Motor neuron (in vitro differentiated cells): Measurements from ENCODE around the gene MCC. TPM values are rescaled to one million over a fixed set of nuclear protein-coding genes. Genes with fewer than 3 reads are reported as not detected.
"Not testable (repeated sequence)": the region's sequence is repeated elsewhere in the genome, so short reads cannot be mapped to it uniquely, and the experiment has no call there.

ENCODE experiments used
- ATAC-seq, 8 experiments: fragments of 200-7000 bp; cut with Tn5 transposase; replicated peaks in 6 of 8; 2 replicates each; pipeline ENCODE4 v1.8.0; 2021; ENCODE audit warnings: mild to moderate bottlenecking in 8 of 8, moderate library complexity in 8 of 8
- H3K27ac ChIP-seq, 2 donors: fragments of 250-450 bp; sonication (Bioruptor Pico); 2 replicates each; pipeline ENCODE4 v1.9.0; 2021; ENCODE audit warnings: antibody characterized with exemption in 2 of 2, mild to moderate bottlenecking in 2 of 2, moderate library complexity in 1 of 2
- H3K4me1 ChIP-seq, 2 donors: fragments of 250-450 bp; sonication (Bioruptor Pico); replicated peaks in 1 of 2; 2 replicates each; pipeline ENCODE4 v1.6.1; 2021; ENCODE audit warnings: antibody characterized with exemption in 2 of 2, mild to moderate bottlenecking in 2 of 2, moderate library complexity in 1 of 2
- H3K4me3 ChIP-seq, 5 donors: fragments of 250-450 bp; sonication (Bioruptor Pico); 2 replicates each; pipeline ENCODE4 v1.9.0; 2021; ENCODE audit warnings: antibody characterized with exemption in 5 of 5, mild to moderate bottlenecking in 5 of 5, moderate library complexity in 4 of 5
- WGBS, 10 experiments: fragments of 450-650 bp; shearing (Covaris generic); methylation state at CpG; one replicate each; pipeline ENCODE4 v1.0.0; 2022; 5-methylcytosine and 5-hydroxymethylcytosine counted together
- in situ Hi-C, 9 experiments: fragments of 400-800 bp; cut with MboI; loops; one replicate each; pipeline ENCODE4 v1.15.0; 2021; ENCODE audit warnings: low sequenced_read_pairs in 9 of 9, low pct_unique_long_range_greater_than_20kb in 2 of 9; ENCODE audit not compliant: unreplicated experiment in 9 of 9
- total RNA-seq, 8 experiments: library from RNA; unstranded; fragments of 300-600 nt; gene quantifications; 2 replicates each; pipeline versions ENCODE4 v1.2.3 to v1.2.4, GENCODE V29; 2022

Gene MCC
- total RNA-seq, 8 experiments from 2014 or later, result 6.7 to 66.0 (median 12.2) TPM

GRCh38 chr5:113090336-113091106 lies 397.7 kb downstream of the MCC start:
- Histone ChIP-seq H3K4me3 (no peak overlapping the region), H3K27ac (no peak overlapping the region), H3K4me1 (peaks cover 0 to 5% of the 10 kb centered on the region in 2 donors)
- in situ Hi-C loops, result no loop called here
- WGBS, 10 experiments, result 66 to 90% (median 84%) methylated on average over 3 to 10 of the region's 11 CpGs
- peak in 2 of 8 experiments; percentile 15 to 60 for ATAC-seq

- in situ Hi-C loops, result no loop called here
- ATAC-seq, result no peak
Measured at GRCh38 chr5:113089653-113090335, 398.5 kb downstream of the MCC start.

GRCh38 chr5:113087976-113088514 lies 400.2 kb downstream of the MCC start:
- peaks cover 5 to 8% of the 10 kb centered on the region in 2 donors for H3K4me1 ChIP-seq
- no peak overlapping the region for H3K4me3 ChIP-seq
- in situ Hi-C loops, result no loop called here
- no peak overlapping the region for H3K27ac ChIP-seq
- ATAC-seq, result peak in 1 of 8 experiments; percentile 27
- 64 to 100% (median 89%) methylated on average over 1 to 5 of the region's 5 CpGs for WGBS, 10 experiments

More at GRCh38 chr5:113089653-113090335, 398.5 kb downstream of the MCC start:
- H3K4me3 ChIP-seq, result no peak overlapping the region
- peaks cover 3 to 5% of the 10 kb centered on the region in 2 donors for H3K4me1 ChIP-seq
- no peak overlapping the region for H3K27ac ChIP-seq
- 68 to 94% (median 75%) methylated on average over 3 to 6 of the region's 6 CpGs; no CpG with 5 or more reads in 1 of the 10 experiments for WGBS, 10 experiments

GRCh38 chr5:113085880-113086409 lies 402.3 kb downstream of the MCC start:
- no peak overlapping the region for H3K4me3 ChIP-seq
- no peak overlapping the region for H3K27ac ChIP-seq
- H3K4me1 ChIP-seq, result peaks cover 0 to 8% of the 10 kb centered on the region in 2 donors
- 60 to 100% (median 91%) methylated on average over 1 to 6 of the region's 7 CpGs; no CpG with 5 or more reads in 3 of the 10 experiments for WGBS, 10 experiments
- peak in 5 of 8 experiments; percentile 24 to 90 (median 67) for ATAC-seq
- in situ Hi-C loops, result no loop called here

GRCh38 chr5:113085084-113085414 lies 403.2 kb downstream of the MCC start:
- no peak overlapping the region for H3K4me3 ChIP-seq
- in situ Hi-C loops, result no loop called here
- no peak for ATAC-seq

GRCh38 chr5:113084402-113085083 lies 403.7 kb downstream of the MCC start:
- ATAC-seq, result peak in 5 of 8 experiments; percentile 47 to 90 (median 64)
- Histone ChIP-seq H3K27ac (no peak overlapping the region), H3K4me1 (peaks cover 0 to 8% of the 10 kb centered on the region in 2 donors), H3K4me3 (no peak overlapping the region)
- 10 to 72% (median 67%) methylated on average over 1 to 2 of the region's 3 CpGs; no CpG with 5 or more reads in 7 of the 10 experiments for WGBS, 10 experiments
- in situ Hi-C loops, result no loop called here

More at GRCh38 chr5:113085084-113085414, 403.2 kb downstream of the MCC start:
- Histone ChIP-seq H3K27ac (no peak overlapping the region), H3K4me1 (peaks cover 0 to 8% of the 10 kb centered on the region in 2 donors)
- WGBS, 10 experiments, result 92 to 100% (median 95%) methylated on average over 1 to 7 of the region's 8 CpGs; no CpG with 5 or more reads in 5 of the 10 experiments

- ATAC-seq, result no peak
- Histone ChIP-seq H3K4me3 (no peak overlapping the region), H3K27ac (no peak overlapping the region), H3K4me1 (peaks cover 0 to 8% of the 10 kb centered on the region in 2 donors)
- in situ Hi-C loops, result no loop called here
Measured at GRCh38 chr5:113083481-113083880, 404.8 kb downstream of the MCC start.

- 92 to 96% (median 94%) methylated on average over 3 to 6 of the region's 7 CpGs; no CpG with 5 or more reads in 6 of the 10 experiments for WGBS, 10 experiments
- ATAC-seq, result no peak
- Histone ChIP-seq H3K4me3 (no peak overlapping the region), H3K4me1 (peaks cover 0 to 8% of the 10 kb centered on the region in 2 donors), H3K27ac (no peak overlapping the region)
- in situ Hi-C loops, result no loop called here
Measured at GRCh38 chr5:113082547-113082905, 405.7 kb downstream of the MCC start.

- Histone ChIP-seq H3K27ac (no peak overlapping the region), H3K4me1 (peaks cover 0 to 8% of the 10 kb centered on the region in 2 donors), H3K4me3 (no peak overlapping the region)
- peak in 1 of 8 experiments; percentile 37 for ATAC-seq
- 75 to 94% (median 83%) methylated on average over 1 to 5 of the region's 5 CpGs for WGBS, 10 experiments
- in situ Hi-C loops, result no loop called here
Measured at GRCh38 chr5:113081881-113082546, 406.2 kb downstream of the MCC start.

- in situ Hi-C loops, result no loop called here
- Histone ChIP-seq H3K4me1 (peaks cover 0 to 8% of the 10 kb centered on the region in 2 donors), H3K27ac (no peak overlapping the region), H3K4me3 (no peak overlapping the region)
- WGBS, 10 experiments, result 20 to 100% (median 46%) methylated on average over 1 to 4 of the region's 4 CpGs; no CpG with 5 or more reads in 3 of the 10 experiments
- ATAC-seq, result no peak
Measured at GRCh38 chr5:113081091-113081839, 407.0 kb downstream of the MCC start.

GRCh38 chr5:113076649-113077048 lies 411.6 kb downstream of the MCC start:
- H3K4me3 ChIP-seq, ATAC-seq, H3K4me1 ChIP-seq, in situ Hi-C loops, H3K27ac ChIP-seq: not testable (repeated sequence)
- 83 to 100% (median 96%) methylated on average over 1 to 2 of the region's 2 CpGs; no CpG with 5 or more reads in 6 of the 10 experiments for WGBS, 10 experiments

- H3K4me1 ChIP-seq, result peaks cover 0 to 1% of the 10 kb centered on the region in 2 donors
- no peak overlapping the region for H3K27ac ChIP-seq
- H3K4me3 ChIP-seq, result no peak overlapping the region
- no peak for ATAC-seq
- WGBS, 10 experiments, result 100% methylated on average over 1 to 4 of the region's 21 CpGs; no CpG with 5 or more reads in 7 of the 10 experiments
- in situ Hi-C loops, result no loop called here
Measured at GRCh38 chr5:113075019-113075418, 413.2 kb downstream of the MCC start.
